ENCODE results near the gene C11orf68.

DNA sequence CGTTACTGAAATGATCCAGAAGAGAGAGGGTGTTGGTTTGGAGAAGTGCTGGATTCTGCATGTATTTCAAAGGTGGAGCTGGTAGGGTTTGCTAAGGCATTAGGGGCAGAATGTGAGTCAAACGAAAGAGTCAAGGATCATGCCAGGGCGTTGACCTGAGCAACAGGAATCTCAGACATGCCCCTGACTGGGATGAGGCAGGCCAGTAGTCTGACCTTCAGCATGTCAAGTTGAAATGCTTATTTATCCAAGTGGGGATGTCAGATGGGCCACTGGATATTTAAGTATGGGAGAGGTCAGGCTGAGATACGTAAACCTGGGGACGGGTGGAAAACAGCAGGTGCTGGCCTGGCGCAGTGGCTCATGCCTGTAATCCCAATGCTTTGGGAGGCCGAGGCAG lies 23.7 kb upstream of the C11orf68 start:
- TF ChIP-seq, protein P1, sequence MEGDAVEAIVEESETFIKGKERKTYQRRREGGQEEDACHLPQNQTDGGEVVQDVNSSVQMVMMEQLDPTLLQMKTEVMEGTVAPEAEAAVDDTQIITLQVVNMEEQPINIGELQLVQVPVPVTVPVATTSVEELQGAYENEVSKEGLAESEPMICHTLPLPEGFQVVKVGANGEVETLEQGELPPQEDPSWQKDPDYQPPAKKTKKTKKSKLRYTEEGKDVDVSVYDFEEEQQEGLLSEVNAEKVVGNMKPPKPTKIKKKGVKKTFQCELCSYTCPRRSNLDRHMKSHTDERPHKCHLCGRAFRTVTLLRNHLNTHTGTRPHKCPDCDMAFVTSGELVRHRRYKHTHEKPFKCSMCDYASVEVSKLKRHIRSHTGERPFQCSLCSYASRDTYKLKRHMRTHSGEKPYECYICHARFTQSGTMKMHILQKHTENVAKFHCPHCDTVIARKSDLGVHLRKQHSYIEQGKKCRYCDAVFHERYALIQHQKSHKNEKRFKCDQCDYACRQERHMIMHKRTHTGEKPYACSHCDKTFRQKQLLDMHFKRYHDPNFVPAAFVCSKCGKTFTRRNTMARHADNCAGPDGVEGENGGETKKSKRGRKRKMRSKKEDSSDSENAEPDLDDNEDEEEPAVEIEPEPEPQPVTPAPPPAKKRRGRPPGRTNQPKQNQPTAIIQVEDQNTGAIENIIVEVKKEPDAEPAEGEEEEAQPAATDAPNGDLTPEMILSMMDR (IDR thresholded peaks at IDR 0.05) = no peak
- no peak for TF ChIP-seq POLR2A (IDR thresholded peaks at IDR 0.05)

Measured in thyroid gland (tissue), 4 donors.